ENCODE results near the gene CLCNKA. TPM values are rescaled to one million over a fixed set of nuclear protein-coding genes. Genes with fewer than 3 reads are reported as not detected.
"Not testable (repeated sequence)": the region's sequence is repeated elsewhere in the genome, so short reads cannot be mapped to it uniquely, and the experiment has no call there.

Gene CLCNKA
- total RNA-seq, 2 donors from 2014 or later, result 0.42 TPM; not detected in 1

- Histone ChIP-seq H3K4me1 (no peaks in the 10 kb centered on the region), H3K9ac (ENCODE audit: low read depth in 2 of 2, low read length in 2 of 2) (no peak overlapping the region), H3K9me3 (no peaks in the 10 kb centered on the region), H3K27me3 (no peaks in the 10 kb centered on the region), H3K4me3 (no peak overlapping the region), H3K27ac (no peak overlapping the region), H3K36me3 (no peaks in the 10 kb centered on the region)
- intact Hi-C loops (cut with DNase I), result no loop called here
- DNase-seq, result no peak
- TF ChIP-seq CTCF (IDR thresholded peaks at IDR 0.05), result no peak
Observed at GRCh38 chr1:16042096-16042495, 20.3 kb downstream of the CLCNKA start.

DNA sequence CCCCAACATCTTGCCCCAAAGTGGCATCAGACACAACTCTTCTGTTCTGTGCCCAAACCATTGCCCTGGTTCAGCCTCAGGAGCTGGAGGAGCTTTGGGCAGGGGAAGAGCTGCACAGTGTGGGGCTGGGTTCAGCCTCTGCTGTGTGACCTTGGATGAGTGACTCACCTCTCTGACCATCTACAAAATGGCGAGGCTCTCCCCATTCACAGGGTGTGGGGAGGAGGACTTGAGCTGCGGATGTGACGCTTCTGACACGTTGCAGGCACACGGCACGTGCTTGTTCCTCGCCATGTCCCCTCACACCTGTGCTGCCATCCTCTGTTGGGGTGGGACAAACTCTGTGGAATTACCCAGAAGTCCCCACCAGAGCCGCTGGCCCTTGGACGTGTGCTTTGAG is 20.8 kb downstream of the CLCNKA start:
- H3K9ac ChIP-seq (ENCODE audit: low read depth in 2 of 2, low read length in 2 of 2); H3K27me3 ChIP-seq; H3K9me3 ChIP-seq; DNase-seq; H3K4me3 ChIP-seq; intact Hi-C loops (cut with DNase I); H3K36me3 ChIP-seq; H3K27ac ChIP-seq; H3K4me1 ChIP-seq: not testable (repeated sequence)

- Histone ChIP-seq H3K4me1 (no peaks in the 10 kb centered on the region), H3K36me3 (no peaks in the 10 kb centered on the region), H3K9me3 (no peaks in the 10 kb centered on the region), H3K9ac (ENCODE audit: low read depth in 2 of 2, low read length in 2 of 2) (no peak within 1 kb of the TSS), H3K4me3 (no peak within 1 kb of the TSS), H3K27me3 (no peaks in the 10 kb centered on the region), H3K27ac (no peak within 1 kb of the TSS)
- DNase-seq, result peak; percentile 30
- intact Hi-C loops (cut with DNase I), result no loop called here
- no peak for TF ChIP-seq CTCF (IDR thresholded peaks at IDR 0.05)
Observed at GRCh38 chr1:16043521-16043920, 21.7 kb downstream of the CLCNKA start, which contains the start of gene CLCNKB. TSS of gene CLCNKB (plus strand) at chr1:16043782. CDS start at chr1:16044493, 711 bp downstream.

- TF ChIP-seq CTCF (IDR thresholded peaks at IDR 0.05), result no peak
- intact Hi-C loops (cut with DNase I), result no loop called here
- H3K4me1 ChIP-seq, result no peaks in the 10 kb centered on the region
- no peak overlapping the region for H3K4me3 ChIP-seq
- H3K9me3 ChIP-seq, result no peaks in the 10 kb centered on the region
- no peak for DNase-seq
- H3K27me3 ChIP-seq, result no peaks in the 10 kb centered on the region
- no peaks in the 10 kb centered on the region for H3K36me3 ChIP-seq
- no peak overlapping the region for H3K27ac ChIP-seq
- H3K9ac ChIP-seq (ENCODE audit: low read depth in 2 of 2, low read length in 2 of 2), result no peak overlapping the region
Observed at GRCh38 chr1:16043950-16044349, 22.1 kb downstream of the CLCNKA start.

DNA sequence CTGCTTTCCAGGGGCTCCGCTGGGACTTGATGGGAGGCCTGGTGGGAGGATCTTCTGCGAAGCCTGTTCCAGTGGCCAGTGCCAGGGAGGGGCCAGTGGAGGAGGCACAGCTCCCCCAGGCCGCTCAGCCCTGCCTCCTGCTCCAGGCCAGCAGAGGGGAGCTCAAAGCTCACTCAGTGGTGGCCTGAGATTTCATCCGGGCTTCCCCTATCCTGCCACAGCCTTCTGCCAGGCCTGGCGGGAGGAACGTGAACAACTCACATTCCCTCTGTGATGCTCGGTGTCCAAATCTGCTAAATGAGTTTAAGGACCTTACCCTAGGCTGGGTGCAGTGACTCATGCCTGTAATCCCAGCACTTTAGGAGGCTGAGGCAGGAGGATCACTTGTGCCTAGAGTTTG is 25.0 kb downstream of the CLCNKA start:
- H3K4me1 ChIP-seq, result no peaks in the 10 kb centered on the region
- no peak overlapping the region for H3K4me3 ChIP-seq
- H3K27me3 ChIP-seq, result no peaks in the 10 kb centered on the region
- no peak for TF ChIP-seq CTCF (IDR thresholded peaks at IDR 0.05)
- H3K9ac ChIP-seq (ENCODE audit: low read depth in 2 of 2, low read length in 2 of 2), result no peak overlapping the region
- H3K27ac ChIP-seq, result no peak overlapping the region
- no peaks in the 10 kb centered on the region for H3K9me3 ChIP-seq
- no peaks in the 10 kb centered on the region for H3K36me3 ChIP-seq
- no peak for DNase-seq
- intact Hi-C loops (cut with DNase I), result no loop called here

DNA sequence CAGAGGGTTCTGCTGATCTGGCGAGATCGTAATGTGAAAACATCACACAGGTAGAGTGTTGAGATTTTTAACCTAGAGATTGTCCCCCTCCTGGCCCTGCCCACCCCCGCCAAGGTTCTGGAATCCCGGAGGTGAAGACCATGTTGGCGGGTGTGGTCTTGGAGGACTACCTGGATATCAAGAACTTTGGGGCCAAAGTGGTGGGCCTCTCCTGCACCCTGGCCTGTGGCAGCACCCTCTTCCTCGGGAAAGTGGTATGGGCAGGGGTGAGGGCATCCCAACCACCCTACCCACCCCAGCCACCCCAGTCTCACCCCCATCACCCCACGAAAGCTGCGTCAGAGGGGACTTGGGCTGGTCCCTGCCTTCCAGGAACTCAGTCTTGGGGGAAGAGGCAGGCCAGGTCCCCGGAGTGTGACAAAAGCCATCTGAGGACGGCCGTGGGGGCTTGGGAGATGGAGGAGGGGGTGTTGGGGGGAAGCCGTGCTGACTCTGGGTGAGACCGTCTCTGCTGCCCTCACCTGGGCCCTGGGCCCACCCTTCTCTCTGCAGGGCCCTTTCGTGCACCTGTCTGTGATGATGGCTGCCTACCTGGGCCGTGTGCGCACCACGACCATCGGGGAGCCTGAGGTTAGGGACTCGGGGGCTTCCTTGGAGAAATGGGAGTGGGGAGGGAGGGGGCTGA is 26.1 kb downstream of the CLCNKA start:
- Histone ChIP-seq H3K4me1 (no peaks in the 10 kb centered on the region), H3K4me3 (no peak overlapping the region), H3K27me3 (no peaks in the 10 kb centered on the region), H3K36me3 (no peaks in the 10 kb centered on the region), H3K9ac (ENCODE audit: low read depth in 2 of 2, low read length in 2 of 2) (no peak overlapping the region), H3K27ac (no peak overlapping the region), H3K9me3 (no peaks in the 10 kb centered on the region)
- DNase-seq, result no peak
- intact Hi-C loops (cut with DNase I), result no loop called here
- TF ChIP-seq CTCF (IDR thresholded peaks at IDR 0.05), result no peak

All from colonic mucosa (tissue), 4 donors.